ENCODE results near the gene HINT2. TPM values are rescaled to one million over a fixed set of nuclear protein-coding genes. Genes with fewer than 3 reads are reported as not detected.
A peak's percentile ranks its signal among the peaks of the same experiment; 100 is the strongest.

HINT2 gene
- polyA plus RNA-seq, 5 donors: 29.1 to 42.3 (median 33.5) TPM

- no peak for DNase-seq
Measured at GRCh38 chr9:35783418-35783817, 31.4 kb downstream of the HINT2 start.

GRCh38 chr9:35781066-35781465 is 33.8 kb downstream of the HINT2 start:
- DNase-seq: no peak

- no peak for DNase-seq
Measured at GRCh38 chr9:35778496-35778895, 36.3 kb downstream of the HINT2 start.

GRCh38 chr9:35776018-35776417 is 38.8 kb downstream of the HINT2 start:
- DNase-seq: no peak

- DNase-seq: no peak
Measured at GRCh38 chr9:35774907-35775635, 39.8 kb downstream of the HINT2 start.

- DNase-seq: no peak
Measured at GRCh38 chr9:35771943-35772342, 42.9 kb downstream of the HINT2 start.

- peak; percentile 78 to 83 for DNase-seq
Measured at GRCh38 chr9:35771534-35771933, 43.3 kb downstream of the HINT2 start.

GRCh38 chr9:35771075-35771433 is 43.8 kb downstream of the HINT2 start:
- DNase-seq: peak in 1 of 2 donors; percentile 23

GRCh38 chr9:35769763-35770162 is 45.1 kb downstream of the HINT2 start:
- no peak for DNase-seq

GRCh38 chr9:35767458-35767857 is 47.4 kb downstream of the HINT2 start:
- DNase-seq: no peak

- no peak for DNase-seq
Measured at GRCh38 chr9:35766997-35767396, 47.8 kb downstream of the HINT2 start.

- no peak for DNase-seq
Measured at GRCh38 chr9:35763803-35764202, 51.0 kb downstream of the HINT2 start.

- DNase-seq: no peak
Measured at GRCh38 chr9:35763181-35763580, 51.7 kb downstream of the HINT2 start.

Other genes with a start within 250 kb of the HINT2 start
- gene TESK1, start 209.8 kb downstream of the HINT2 start, polyA plus RNA-seq (ENCODE audit: insufficient read depth in 1 of 5, insufficient read length in 5 of 5, low replicate concordance in 1 of 5): 10 to 100 TPM; 26.0 to 48.7 (median 41.7) TPM
- gene CD72, start 196.6 kb downstream of the HINT2 start, polyA plus RNA-seq (ENCODE audit: insufficient read depth in 1 of 5, insufficient read length in 5 of 5, low replicate concordance in 1 of 5): 1 to 10 TPM; 2.5 to 3.9 (median 3.4) TPM
- under 1 TPM; 0.40 to 0.60 (median 0.50) TPM for gene SIT1, start 164.1 kb downstream of the HINT2 start, polyA plus RNA-seq (ENCODE audit: insufficient read depth in 1 of 5, insufficient read length in 5 of 5, low replicate concordance in 1 of 5)
- 1 to 10 TPM in 1 of 5 donors, not detected in 4; 4.1 TPM for gene RMRP, start 157.0 kb downstream of the HINT2 start, polyA plus RNA-seq (ENCODE audit: insufficient read depth in 1 of 5, insufficient read length in 5 of 5, low replicate concordance in 1 of 5)
- 10 to 100 TPM in 2 of 5 donors, 1 to 10 TPM in 3; 9.3 to 22.5 (median 9.8) TPM for gene CCDC107, start 156.8 kb downstream of the HINT2 start, polyA plus RNA-seq (ENCODE audit: insufficient read depth in 1 of 5, insufficient read length in 5 of 5, low replicate concordance in 1 of 5)
- 10 to 100 TPM in 3 of 5 donors, 1 to 10 TPM in 2; 6.6 to 19.7 (median 10.9) TPM for gene ARHGEF39, start 149.8 kb downstream of the HINT2 start, polyA plus RNA-seq (ENCODE audit: insufficient read depth in 1 of 5, insufficient read length in 5 of 5, low replicate concordance in 1 of 5)
- 1 to 10 TPM in 3 of 5 donors, under 1 TPM in 2; 0.51 to 1.3 (median 1.1) TPM for gene CA9, start 141.1 kb downstream of the HINT2 start, polyA plus RNA-seq (ENCODE audit: insufficient read depth in 1 of 5, insufficient read length in 5 of 5, low replicate concordance in 1 of 5)
- 100 to 1,000 TPM; 149 to 645 (median 181) TPM for gene TPM2, start 125.1 kb downstream of the HINT2 start, polyA plus RNA-seq (ENCODE audit: insufficient read depth in 1 of 5, insufficient read length in 5 of 5, low replicate concordance in 1 of 5)
- 100 to 1,000 TPM; 116 to 198 (median 132) TPM for gene TLN1, start 82.8 kb downstream of the HINT2 start, polyA plus RNA-seq (ENCODE audit: insufficient read depth in 1 of 5, insufficient read length in 5 of 5, low replicate concordance in 1 of 5)
- 10 to 100 TPM; 35.4 to 41.6 (median 37.4) TPM for gene CREB3, start 82.4 kb downstream of the HINT2 start, polyA plus RNA-seq (ENCODE audit: insufficient read depth in 1 of 5, insufficient read length in 5 of 5, low replicate concordance in 1 of 5)
- gene GBA2, start 65.8 kb downstream of the HINT2 start, polyA plus RNA-seq (ENCODE audit: insufficient read depth in 1 of 5, insufficient read length in 5 of 5, low replicate concordance in 1 of 5): 100 to 1,000 TPM in 1 of 5 donors, 10 to 100 TPM in 4; 85.0 to 106 (median 95.5) TPM
- 10 to 100 TPM; 23.9 to 29.3 (median 25.3) TPM for gene RGP1, start 65.8 kb downstream of the HINT2 start, polyA plus RNA-seq (ENCODE audit: insufficient read depth in 1 of 5, insufficient read length in 5 of 5, low replicate concordance in 1 of 5)
- gene MSMP, start 60.8 kb downstream of the HINT2 start, polyA plus RNA-seq (ENCODE audit: insufficient read depth in 1 of 5, insufficient read length in 5 of 5, low replicate concordance in 1 of 5): 1 to 10 TPM in 1 of 5 donors, under 1 TPM in 2, not detected in 2; 0.53 to 1.4 (median 0.55) TPM
- 10 to 100 TPM; 40.4 to 54.2 (median 47.0) TPM for gene NPR2, start 23.5 kb downstream of the HINT2 start, polyA plus RNA-seq (ENCODE audit: insufficient read depth in 1 of 5, insufficient read length in 5 of 5, low replicate concordance in 1 of 5)
- 10 to 100 TPM in 4 of 5 donors, 1 to 10 TPM in 1; 8.7 to 12.5 (median 10.7) TPM for gene SPAG8, start 2.8 kb downstream of the HINT2 start, polyA plus RNA-seq (ENCODE audit: insufficient read depth in 1 of 5, insufficient read length in 5 of 5, low replicate concordance in 1 of 5)
- 1 to 10 TPM in 1 of 5 donors, under 1 TPM in 4; 0.48 to 1.0 (median 0.54) TPM for gene FAM221B, start 13.7 kb upstream of the HINT2 start, polyA plus RNA-seq (ENCODE audit: insufficient read depth in 1 of 5, insufficient read length in 5 of 5, low replicate concordance in 1 of 5)
- 10 to 100 TPM; 21.3 to 31.5 (median 27.1) TPM for gene TMEM8B, start 14.2 kb upstream of the HINT2 start, polyA plus RNA-seq (ENCODE audit: insufficient read depth in 1 of 5, insufficient read length in 5 of 5, low replicate concordance in 1 of 5)
- under 1 TPM in 2 of 5 donors, not detected in 3; 0.13 to 0.27 TPM for gene OR13J1, start 55.4 kb upstream of the HINT2 start, polyA plus RNA-seq (ENCODE audit: insufficient read depth in 1 of 5, insufficient read length in 5 of 5, low replicate concordance in 1 of 5)
- under 1 TPM; 0.58 to 0.87 (median 0.71) TPM for gene HRCT1, start 91.2 kb upstream of the HINT2 start, polyA plus RNA-seq (ENCODE audit: insufficient read depth in 1 of 5, insufficient read length in 5 of 5, low replicate concordance in 1 of 5)
- gene SPAAR, start 94.4 kb upstream of the HINT2 start, polyA plus RNA-seq (ENCODE audit: insufficient read depth in 1 of 5, insufficient read length in 5 of 5, low replicate concordance in 1 of 5): 1 to 10 TPM; 2.6 to 4.2 (median 3.5) TPM
- gene OR2S2, start 143.1 kb upstream of the HINT2 start, polyA plus RNA-seq (ENCODE audit: insufficient read depth in 1 of 5, insufficient read length in 5 of 5, low replicate concordance in 1 of 5): not detected
- gene RECK, start 221.9 kb upstream of the HINT2 start, polyA plus RNA-seq (ENCODE audit: insufficient read depth in 1 of 5, insufficient read length in 5 of 5, low replicate concordance in 1 of 5): 10 to 100 TPM; 17.4 to 26.6 (median 22.4) TPM